Activated CD4-positive, alpha-beta T cell treated with anti-CD3 and anti-CD28 coated beads for 24 hours (primary cell): ENCODE measurements around the gene NLGN1.

Experiments
- DNase-seq, 2 donors: peaks; one replicate each; pipeline ENCODE4 v3.0.0-alpha.2; 2020; ENCODE audit warnings: low read depth in 2 of 2

Gene NLGN1

DNA sequence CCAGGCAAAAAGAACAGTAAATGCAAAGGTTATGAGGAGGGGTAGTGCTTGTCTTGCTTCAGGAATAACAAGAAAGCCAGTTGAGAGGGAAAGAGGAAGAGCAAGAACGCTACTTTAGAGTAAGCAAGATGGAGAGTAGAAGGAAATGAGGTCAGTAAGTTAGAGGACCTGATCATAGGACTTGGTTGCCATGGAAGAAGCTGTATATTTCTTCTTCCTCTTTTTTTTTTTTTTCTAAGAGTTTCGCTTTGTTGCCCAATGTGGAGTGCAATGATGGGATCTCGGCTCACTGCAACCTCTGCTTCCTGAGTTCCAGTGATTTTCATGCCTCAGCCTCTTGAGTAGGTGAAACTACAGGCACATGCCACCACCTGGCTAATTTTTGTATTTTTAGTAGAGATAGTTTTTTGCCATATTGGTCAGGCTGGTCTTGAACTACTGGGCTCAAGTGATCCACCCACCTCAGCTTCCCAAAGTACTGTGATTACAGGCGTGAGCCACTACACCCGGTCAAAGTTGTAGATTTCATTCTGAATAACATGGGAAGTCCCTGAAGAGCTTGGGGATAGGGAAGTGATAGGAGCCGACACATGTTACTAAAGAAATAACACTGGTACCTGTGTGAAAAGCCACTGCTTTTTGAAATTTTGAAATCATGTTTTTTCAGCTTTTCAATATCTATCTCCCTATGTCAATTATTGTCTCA lies 933.7 kb downstream of the NLGN1 start:
- no peak for DNase-seq

DNA sequence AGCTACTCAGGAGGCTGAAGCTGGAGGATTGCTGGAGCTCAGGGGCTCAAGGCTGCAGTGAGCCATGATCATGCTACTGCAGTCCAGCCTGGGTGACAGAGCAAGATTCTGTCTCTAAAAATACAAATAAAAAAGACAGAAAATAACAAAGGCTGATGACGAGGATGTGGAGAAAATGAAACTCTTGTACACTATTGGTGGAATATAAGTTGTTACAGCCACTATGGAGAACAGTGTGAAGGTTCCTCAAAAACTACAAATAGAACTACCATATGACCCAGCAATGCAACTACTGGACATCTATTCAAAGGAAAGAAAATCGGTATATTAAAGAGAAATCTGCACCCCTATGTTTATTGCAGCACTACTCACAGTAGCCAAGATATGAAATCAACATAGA lies 934.8 kb downstream of the NLGN1 start:
- no peak for DNase-seq

DNA sequence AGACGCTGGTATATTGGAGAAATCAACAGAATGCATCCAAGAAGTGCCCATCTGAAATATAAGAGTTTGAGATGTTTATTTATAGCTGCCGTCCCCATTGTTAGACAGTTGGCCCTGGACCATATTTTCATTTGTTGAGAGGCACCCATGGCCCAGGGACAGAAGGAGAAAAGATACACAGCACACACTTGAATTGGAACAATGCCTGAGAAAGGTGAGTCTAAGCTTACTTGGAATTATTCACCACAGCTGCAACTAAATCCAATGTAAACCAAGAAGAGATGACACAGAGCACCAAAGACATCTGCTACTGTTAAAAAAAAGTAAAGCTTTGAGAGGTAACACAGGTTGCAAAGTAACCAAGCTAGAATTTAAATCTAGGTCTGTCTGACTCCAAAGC lies 936.1 kb downstream of the NLGN1 start:
- DNase-seq: no peak

DNA sequence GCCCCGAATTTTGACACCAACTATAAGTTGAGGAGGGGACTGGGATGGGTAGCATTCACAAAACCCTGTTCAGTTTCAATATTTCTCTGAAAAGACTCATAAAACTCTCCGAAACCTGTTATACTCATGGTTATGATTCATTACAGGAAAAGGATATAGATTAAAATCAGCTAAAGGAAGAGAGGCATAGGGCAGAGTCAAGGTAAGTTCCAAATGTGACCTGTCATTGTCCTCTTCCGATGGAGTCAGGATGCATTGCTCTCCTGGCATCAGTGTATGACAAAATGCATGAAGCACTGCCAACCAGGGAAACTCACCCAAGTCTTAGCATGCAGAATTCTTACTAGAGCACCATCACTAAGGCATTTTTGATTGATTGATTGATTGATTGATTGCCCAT lies 936.6 kb downstream of the NLGN1 start:
- DNase-seq: no peak

DNA sequence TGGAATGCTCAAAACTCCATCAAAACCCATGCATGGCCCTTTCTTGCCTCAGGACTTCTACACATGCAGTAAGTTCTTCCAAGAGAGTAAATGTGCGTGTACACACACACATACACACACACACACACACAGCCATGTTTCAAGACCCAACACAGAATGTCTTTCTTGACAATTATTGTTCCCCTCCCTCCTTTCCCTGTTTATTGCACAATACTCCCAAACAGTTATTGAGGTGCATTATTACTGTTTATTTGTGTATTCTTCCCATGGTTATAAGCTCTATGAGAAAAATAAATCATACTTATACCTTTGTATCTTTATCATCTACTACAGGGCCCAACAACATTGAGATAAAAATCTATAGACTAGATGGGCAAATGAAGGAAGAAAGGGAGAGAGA lies 937.8 kb downstream of the NLGN1 start:
- no peak for DNase-seq

DNA sequence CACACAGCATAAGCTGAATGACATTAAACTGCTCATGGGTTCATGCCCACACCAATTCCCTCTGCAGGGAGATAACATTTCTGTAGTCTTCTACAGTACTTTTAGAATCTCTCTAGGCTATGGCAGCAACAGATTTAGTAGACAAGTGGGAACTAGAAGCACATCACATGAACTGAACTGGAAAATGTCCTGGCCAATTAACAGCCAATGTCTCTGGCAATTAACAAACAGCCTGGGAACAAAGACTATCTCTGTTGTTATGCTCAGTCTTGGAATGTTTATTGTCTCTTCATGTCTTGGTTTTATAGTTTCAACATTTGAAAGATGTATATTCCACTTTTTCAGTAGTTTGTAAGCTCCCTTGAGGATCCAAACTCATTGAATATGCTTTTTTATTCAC lies 938.4 kb downstream of the NLGN1 start:
- DNase-seq: no peak
